ENCODE measurements around the gene PKD1. TPM values are rescaled to one million over a fixed set of nuclear protein-coding genes. Genes with fewer than 3 reads are reported as not detected.

The PKD1 gene
- total RNA-seq, 1 donor, result 180 TPM

GRCh38 chr16:2086812-2087747 lies 48.6 kb downstream of the PKD1 start:
- peaks cover 24% of the 10 kb centered on the region for H4K20me1 ChIP-seq (ENCODE audit: insufficient read depth, low read length)
- H3K27ac ChIP-seq (ENCODE audit: low read depth, low read length), result no peak overlapping the region
- H3K27me3 ChIP-seq (ENCODE audit: insufficient read depth, low read length), result no peaks in the 10 kb centered on the region
- no peaks in the 10 kb centered on the region for H3K79me2 ChIP-seq (ENCODE audit: insufficient read depth, low read length)
- peak; percentile 92 for DNase-seq (ENCODE audit: insufficient read length, low spot score, missing footprints)
- no peak overlapping the region for H2AFZ ChIP-seq (ENCODE audit: low read length)
- TF ChIP-seq CTCF (IDR thresholded peaks at IDR 0.05; ENCODE audit: extremely low read depth, low read depth, low read length), result no peak
- no peaks in the 10 kb centered on the region for H3K4me1 ChIP-seq (ENCODE audit: insufficient read depth, low read length)
- no peak overlapping the region for H3K4me3 ChIP-seq (ENCODE audit: insufficient read depth, low read length)
- H3K9me3 ChIP-seq (ENCODE audit: low read depth, low read length), result no peaks in the 10 kb centered on the region
- H3K4me2 ChIP-seq (ENCODE audit: insufficient read depth, low read length), result no peak overlapping the region
- H3K36me3 ChIP-seq (ENCODE audit: insufficient read depth, low read length), result peaks cover 57% of the 10 kb centered on the region

DNA sequence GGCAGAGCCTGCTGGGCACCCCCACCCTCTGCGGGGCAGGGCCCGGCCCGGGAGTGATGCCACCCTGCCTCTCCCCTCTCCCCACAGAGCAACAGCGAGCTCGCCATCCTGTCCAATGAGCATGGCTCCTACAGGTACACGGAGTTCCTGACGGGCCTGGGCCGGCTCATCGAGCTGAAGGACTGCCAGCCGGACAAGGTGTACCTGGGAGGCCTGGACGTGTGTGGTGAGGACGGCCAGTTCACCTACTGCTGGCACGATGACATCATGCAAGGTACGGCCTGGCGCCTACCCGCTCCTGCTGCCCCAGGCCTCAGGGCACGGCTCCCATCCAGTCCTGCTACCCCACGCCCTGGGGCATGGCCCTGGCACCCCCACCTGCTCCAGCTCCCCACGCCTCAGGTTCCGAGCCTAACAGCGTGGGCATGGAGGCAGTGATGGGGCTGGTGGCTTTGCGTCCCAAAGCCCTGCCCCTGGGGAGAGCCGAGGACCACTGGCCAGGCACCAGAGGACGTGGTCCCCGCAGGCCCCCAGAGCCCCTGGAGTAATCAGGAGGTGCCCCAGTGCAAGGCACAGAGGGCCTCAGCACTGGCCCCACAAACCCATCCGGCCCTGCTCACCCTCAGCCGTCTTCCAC lies 49.5 kb downstream of the PKD1 start:
- TF ChIP-seq CTCF (IDR thresholded peaks at IDR 0.05; ENCODE audit: extremely low read depth, low read depth, low read length), result no peak
- H3K27ac ChIP-seq (ENCODE audit: low read depth, low read length), result no peak overlapping the region
- peaks cover 59% of the 10 kb centered on the region for H3K36me3 ChIP-seq (ENCODE audit: insufficient read depth, low read length)
- no peaks in the 10 kb centered on the region for H3K27me3 ChIP-seq (ENCODE audit: insufficient read depth, low read length)
- H3K79me2 ChIP-seq (ENCODE audit: insufficient read depth, low read length), result no peaks in the 10 kb centered on the region
- H3K4me1 ChIP-seq (ENCODE audit: insufficient read depth, low read length), result no peaks in the 10 kb centered on the region
- no peak overlapping the region for H2AFZ ChIP-seq (ENCODE audit: low read length)
- DNase-seq (ENCODE audit: insufficient read length, low spot score, missing footprints), result peak; percentile 94
- peaks cover 23% of the 10 kb centered on the region for H4K20me1 ChIP-seq (ENCODE audit: insufficient read depth, low read length)
- H3K9me3 ChIP-seq (ENCODE audit: low read depth, low read length), result no peaks in the 10 kb centered on the region
- H3K4me3 ChIP-seq (ENCODE audit: insufficient read depth, low read length), result no peak overlapping the region
- no peak overlapping the region for H3K4me2 ChIP-seq (ENCODE audit: insufficient read depth, low read length)

GRCh38 chr16:2085669-2086068 lies 50.0 kb downstream of the PKD1 start:
- peaks cover 20% of the 10 kb centered on the region for H4K20me1 ChIP-seq (ENCODE audit: insufficient read depth, low read length)
- H3K79me2 ChIP-seq (ENCODE audit: insufficient read depth, low read length), result no peaks in the 10 kb centered on the region
- no peaks in the 10 kb centered on the region for H3K4me1 ChIP-seq (ENCODE audit: insufficient read depth, low read length)
- H3K4me2 ChIP-seq (ENCODE audit: insufficient read depth, low read length), result no peak overlapping the region
- no peaks in the 10 kb centered on the region for H3K27me3 ChIP-seq (ENCODE audit: insufficient read depth, low read length)
- no peak overlapping the region for H2AFZ ChIP-seq (ENCODE audit: low read length)
- no peak overlapping the region for H3K27ac ChIP-seq (ENCODE audit: low read depth, low read length)
- peaks cover 62% of the 10 kb centered on the region for H3K36me3 ChIP-seq (ENCODE audit: insufficient read depth, low read length)
- no peaks in the 10 kb centered on the region for H3K9me3 ChIP-seq (ENCODE audit: low read depth, low read length)
- no peak for TF ChIP-seq CTCF (IDR thresholded peaks at IDR 0.05; ENCODE audit: extremely low read depth, low read depth, low read length)
- peak; percentile 98 for DNase-seq (ENCODE audit: insufficient read length, low spot score, missing footprints)
- no peak overlapping the region for H3K4me3 ChIP-seq (ENCODE audit: insufficient read depth, low read length)
